GM12892 (cell line): ENCODE data around the gene KIF18B.

Source experiments
- POLR2A ChIP-seq: IDR thresholded peaks from 2 replicates; pipeline ENCODE4 v1.6.1; 2011; ENCODE audit warnings: low read depth, low read length, control low read depth
- POLR2AphosphoS5 ChIP-seq: IDR thresholded peaks from 2 replicates; pipeline ENCODE4 v1.6.1; 2011; ENCODE audit warnings: low read depth, low read length, control low read depth
- TAF1 ChIP-seq: IDR thresholded peaks from 2 replicates; pipeline ENCODE4 v1.6.1; 2011; ENCODE audit warnings: low read depth, mild to moderate bottlenecking, control low read depth, low read length, borderline replicate concordance

- TF ChIP-seq TAF1: no peak
- TF ChIP-seq POLR2AphosphoS5: no peak
- TF ChIP-seq POLR2A: no peak
These were observed 24.7 kb downstream of the KIF18B start for GRCh38 chr17:44922746-44923470.
